Bone marrow (tissue), 2 donors: Measurements from ENCODE around the gene DSG2.
"Not testable (repeated sequence)": the region's sequence is repeated elsewhere in the genome, so short reads cannot be mapped to it uniquely, and the experiment has no call there.

Experiments
- DNase-seq, 2 donors: peaks; one replicate each; lab custom pipeline; 2025; lab: John Stamatoyannopoulos, UW

The DSG2 gene

DNA sequence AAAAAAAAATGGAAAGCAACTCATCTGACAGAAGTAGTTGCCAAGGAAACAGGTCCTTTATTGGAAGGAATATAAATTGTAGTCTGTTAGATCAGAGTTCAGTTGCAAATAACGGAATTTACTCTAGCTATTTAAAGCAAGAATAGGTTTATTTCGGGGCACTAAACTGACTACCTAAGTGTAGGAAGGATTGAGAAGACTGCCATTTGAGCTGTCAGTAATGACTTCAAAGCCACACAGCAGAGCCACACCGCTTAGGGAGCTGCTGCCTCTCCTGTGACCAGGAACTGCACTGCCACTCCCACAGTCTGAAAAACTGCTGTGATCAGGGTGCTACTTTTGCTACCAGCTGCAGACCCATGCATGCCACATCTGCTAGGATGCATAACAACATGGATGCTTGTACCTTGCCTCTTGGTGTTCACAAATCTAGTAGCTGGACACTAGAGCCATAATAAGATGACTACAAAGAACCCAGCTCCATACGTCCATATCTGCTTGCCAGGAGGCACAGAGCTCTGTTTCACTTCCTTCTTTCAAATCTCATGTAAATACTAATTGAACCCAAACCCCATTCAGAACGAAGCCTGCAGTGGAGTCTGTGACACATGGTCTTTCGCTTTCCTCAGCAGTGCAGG is 2.2 kb downstream of the DSG2 start:
- no peak for DNase-seq

DNA sequence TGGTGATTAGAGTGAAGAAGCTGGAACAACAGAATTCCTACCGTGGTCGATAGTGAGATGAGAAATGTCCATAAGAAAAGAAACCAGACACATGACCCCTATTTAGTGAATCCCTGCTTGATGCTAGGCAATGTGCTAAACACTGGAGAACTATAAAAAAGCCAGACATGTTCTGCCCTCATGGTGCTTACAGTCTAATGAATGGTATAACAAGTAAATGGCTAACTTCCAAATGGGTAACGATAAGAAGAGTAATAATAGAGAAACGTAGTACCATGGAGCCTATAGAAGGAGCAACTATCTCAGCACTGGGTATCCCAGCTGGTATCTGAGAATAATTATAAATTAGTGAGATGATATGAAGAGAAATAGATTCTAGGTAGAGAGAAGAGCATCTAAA is 5.0 kb downstream of the DSG2 start:
- no peak for DNase-seq

DNA sequence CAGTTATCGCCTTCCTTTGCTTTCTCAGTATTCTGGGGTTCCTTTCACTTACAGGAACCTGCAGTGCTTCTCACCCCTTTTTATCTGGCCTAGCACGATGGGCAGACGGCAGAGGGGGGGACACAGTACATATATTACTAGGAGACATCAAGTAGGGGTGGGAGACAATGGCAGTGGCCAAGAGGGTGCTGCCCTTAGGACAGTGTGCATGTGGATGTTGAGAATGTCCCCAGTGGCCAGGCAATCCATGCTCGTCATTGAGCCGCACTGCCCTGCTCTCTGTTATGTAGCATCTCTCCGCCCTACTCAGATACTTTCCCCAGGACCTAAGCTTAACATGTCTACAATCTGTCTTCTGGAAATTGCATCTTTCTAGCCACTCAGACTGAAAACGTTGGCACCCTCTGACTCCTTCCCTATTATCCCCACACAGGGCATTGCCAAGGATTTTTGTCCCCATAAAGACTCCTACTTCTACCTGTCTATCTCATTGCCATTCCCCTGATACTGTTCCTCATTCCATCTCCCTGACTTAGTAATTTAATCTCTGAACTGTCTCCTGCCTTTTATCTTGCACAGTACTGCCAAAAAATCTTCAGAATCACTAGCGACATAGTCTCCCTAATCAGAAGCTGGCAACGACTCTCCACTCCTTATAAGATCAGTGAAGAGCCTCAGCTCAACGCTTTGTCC is 6.6 kb downstream of the DSG2 start:
- no peak for DNase-seq

DNA sequence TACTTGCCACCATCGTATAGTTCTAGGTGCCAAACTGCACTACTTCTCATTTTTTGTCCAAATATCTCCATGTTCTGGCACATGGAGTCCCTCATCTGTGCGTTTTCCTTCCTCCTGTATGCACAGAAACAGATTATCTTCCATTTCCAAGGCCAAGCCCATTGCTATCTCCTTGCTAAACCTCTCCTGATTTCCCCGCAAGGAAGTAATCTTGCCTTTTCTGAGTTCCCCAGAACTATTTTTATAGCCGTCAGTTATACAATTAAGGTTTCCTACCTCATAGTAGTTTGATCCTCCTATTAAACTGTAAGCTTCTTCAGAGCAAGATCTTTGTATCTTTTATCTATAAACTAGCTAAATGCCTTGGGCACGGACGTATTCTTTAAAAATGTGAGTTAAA is 7.2 kb downstream of the DSG2 start:
- no peak for DNase-seq

DNA sequence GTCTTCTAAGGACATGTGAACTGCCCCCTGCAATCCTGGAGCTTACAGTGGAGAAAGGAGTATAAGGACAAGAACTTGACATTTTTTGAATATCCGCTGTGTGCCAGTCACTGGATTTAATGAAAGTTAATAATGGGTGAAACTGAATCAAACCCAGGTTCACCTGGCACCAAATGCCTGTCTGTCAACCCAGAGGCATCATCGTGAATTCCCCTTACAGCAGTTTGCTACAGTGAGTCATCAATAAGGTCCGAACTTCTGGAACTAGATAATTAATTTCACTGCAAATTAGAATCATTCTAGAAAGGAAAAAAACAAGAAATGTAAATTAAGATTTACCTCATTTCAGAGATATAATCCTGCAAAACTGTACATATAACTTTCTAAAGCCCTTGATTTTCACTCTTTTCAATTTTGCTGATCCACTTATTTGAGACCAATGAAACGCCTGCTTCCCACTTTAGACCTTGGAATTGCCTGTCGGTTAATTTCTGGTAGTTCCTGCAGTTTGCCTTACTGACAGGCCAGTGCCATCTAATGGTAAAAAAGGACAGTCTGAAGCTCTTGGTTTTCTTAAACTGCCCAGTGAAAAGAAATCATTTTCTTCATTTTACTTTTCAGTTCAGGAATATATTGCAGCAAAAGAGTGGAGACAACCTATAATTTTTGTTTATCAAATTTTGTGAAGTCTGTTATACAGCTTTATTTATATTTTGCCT is 8.2 kb downstream of the DSG2 start:
- DNase-seq, result no peak

DNA sequence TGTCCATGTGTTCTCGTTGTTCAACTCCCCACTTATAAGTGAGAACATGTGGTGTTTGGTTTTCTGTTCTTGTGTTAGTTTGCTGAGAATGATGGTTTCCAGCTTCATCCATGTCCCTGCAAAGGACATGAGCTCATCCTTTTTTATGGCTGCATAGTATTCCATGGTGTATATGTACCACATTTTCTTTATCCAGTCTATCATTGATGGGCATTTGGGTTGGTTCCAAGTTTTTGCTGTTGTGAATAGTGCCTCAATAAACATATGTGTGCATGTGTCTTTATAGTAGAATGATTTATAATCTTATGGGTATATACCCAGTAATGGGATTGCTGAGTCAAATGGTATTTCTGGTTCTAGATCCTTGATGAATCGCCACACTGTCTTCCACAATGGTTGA is 9.1 kb downstream of the DSG2 start:
- not testable (repeated sequence) for DNase-seq

DNA sequence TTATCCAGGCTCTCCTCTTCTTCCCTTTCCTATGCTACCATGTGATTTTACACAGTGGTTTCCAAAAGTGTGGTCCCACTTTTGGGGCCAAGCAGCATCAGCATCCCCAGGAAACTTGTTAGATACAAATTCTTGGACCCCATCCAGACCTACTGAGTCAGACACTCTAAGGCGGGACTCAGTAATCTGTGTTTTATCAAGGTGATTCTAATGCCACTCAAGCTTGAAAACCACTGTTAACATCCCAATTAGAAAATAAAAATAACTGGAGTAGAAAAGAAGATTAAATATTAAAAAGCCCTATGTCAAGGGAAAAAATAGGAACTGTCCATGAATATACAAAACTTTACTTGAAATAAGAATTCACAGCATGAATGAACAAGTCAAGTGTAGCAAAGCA is 10.8 kb downstream of the DSG2 start:
- DNase-seq, result no peak

DNA sequence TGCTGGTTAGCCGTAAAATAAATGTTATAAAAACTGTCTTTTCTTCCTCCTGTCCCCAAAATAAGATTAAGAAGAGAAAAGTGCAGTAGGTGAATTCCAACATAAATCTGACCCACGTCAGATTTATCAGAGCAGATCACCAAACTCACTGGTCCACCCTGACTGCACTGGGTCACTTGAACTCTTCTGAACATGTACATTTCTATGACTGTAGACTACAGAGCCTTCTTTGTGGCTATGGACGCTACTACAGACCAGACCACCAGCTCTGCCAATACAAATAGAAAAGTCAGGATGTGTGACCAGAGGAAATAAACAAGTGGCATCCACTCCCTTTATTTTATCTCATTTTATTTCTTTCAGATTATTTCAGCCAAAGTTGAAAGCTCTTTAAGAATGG is 11.6 kb downstream of the DSG2 start:
- no peak for DNase-seq

DNA sequence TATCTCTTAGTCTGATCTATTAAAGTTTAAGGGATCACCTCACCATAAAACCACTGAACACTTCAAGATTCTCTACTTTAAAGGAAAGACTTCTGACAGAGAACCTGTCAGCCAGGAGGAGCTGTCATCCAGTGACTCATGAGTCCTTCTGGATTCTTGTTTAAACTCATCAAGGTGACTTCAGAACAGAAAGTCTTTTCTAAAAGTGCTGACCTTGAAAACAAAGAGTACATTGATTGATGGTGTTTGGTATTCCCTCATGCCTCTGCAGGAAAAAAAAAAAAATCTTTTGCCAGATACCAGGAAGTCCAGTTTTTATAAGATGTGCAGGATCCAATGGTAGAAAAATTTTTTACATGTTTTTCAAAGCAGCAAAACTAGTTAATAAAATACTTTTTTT is 12.3 kb downstream of the DSG2 start:
- no peak for DNase-seq

DNA sequence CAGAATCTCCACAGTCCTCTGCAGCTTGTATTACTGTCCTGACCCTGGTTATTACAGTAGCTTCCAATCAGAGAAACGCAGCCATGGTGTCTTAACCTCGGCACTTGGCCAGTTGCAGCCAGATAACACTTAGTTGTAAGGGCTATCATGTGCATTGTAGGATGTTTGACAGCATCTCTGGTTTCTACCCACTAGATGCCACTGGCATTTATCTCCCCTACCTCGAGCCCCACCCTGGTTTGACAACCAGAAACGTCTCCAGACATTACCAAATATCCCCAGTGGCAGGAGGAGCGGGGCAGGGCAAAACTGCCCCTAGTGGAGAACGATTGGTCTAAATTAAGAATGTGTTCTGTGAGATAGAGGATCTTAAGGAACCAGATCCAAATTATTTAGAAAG is 13.1 kb downstream of the DSG2 start:
- DNase-seq, result no peak

DNA sequence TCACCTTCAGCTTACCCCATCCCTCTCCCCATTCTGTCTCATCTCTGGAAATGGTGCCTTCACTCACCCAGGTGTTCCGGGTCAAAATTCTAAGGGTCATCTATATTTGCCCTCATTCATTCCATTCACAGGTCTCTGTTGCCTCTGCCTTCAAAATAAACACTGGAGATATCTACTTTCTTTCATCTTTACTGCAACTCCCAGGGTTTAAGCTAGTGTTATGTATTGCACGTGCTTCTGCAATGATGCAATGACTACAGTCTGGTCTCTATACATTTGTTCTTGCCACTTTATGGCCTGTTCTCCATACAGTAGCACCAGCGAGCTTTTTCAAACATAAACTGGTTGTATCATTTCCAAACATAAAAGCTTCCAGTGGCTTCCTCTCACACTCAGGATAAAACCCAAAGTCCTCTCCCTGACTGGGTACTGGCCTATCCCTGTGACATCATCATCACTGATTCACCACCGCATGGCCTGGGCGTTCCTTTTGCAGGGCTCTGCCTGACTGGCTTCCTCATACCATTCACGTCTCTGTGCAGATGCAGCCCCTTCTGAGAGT is 14.3 kb downstream of the DSG2 start:
- no peak for DNase-seq

DNA sequence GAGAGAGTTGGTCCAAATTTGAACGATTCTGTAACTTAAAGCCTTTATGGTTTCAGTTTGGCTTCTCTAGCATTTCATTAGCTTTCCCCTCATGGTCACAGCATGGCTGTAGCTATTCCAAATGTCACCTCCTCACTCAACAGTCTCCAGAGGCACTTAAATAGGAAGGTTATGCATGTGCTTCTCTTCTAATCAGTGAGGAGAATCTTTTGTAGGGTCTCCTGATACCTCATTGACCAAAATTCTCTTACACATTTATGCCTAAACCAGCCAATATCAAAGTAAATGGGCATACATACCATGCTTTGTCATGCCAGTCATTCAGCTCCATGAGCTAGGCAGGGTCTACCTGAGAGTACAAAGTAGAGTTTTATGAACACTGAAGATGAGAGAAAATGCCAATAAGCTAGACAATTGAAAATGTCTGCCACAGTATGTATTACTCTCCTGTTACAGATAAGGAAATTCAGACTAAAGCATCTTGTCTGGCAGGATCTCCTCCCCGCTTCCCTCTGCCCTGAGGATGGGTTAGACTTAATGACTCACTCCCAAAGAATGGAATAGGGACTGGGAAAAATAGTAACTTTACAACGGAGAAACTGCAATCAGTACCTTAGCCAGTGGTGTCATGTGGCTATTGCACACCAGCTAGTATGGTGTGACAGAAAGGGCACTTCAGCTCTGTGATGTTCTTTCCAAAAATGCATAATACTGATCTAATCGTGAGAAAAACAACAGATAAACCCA is 15.4 kb downstream of the DSG2 start:
- DNase-seq, result no peak

DNA sequence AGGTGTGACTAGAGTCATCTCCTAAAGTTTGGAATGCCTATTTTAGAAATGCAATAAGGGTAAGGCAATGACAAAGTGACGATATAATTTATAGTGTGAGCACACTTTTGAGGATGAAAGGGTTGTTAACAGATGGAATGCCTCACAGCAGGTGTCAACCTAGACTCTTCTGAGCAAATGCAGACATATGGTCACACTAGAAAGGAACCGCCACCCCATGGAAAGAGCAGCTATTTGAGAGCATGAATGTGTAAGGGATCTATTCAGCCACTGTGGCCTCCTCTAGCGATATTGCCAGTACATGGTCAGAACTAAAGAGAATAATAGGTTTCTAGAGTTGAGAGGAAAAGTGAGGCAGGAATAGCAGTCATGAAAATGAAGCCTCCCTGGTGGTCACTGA is 18.5 kb downstream of the DSG2 start:
- no peak for DNase-seq

DNA sequence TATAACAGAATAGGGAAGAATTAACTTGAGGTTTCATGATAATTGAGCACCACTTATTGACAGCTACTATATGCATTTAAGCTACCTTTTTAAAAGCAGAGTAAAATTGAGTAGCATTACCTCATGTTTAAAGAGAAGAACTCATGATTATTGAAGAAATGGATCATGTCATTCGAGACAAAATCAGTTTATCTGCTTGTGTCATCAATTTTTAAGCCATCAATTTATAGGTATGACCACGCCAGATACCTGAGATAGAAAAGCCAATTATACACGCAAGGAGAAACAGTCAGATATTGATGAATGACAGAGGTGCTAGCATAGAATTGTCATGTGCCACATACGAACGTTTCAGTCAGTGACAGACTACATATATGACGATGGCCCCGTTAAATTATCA is 28.4 kb downstream of the DSG2 start:
- no peak for DNase-seq

DNA sequence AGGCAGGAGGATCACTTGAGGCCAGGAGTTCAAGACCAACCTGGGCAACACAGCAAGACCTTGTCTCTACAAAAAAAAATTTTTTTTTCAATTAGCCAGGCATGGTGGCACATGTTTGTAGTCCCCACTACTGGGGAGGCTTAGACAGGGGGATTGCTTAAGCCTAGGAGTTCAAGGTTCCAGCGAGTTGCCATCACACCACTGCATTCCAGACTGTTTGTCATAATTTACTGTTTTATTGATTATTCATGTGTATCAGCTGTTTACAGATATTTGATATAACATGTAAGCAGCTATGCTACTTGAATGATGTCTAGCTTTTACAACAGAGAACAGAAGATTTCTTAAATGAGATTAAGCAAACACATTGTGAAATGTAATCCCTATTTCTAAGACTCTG is 35.3 kb downstream of the DSG2 start:
- DNase-seq, result no peak

DNA sequence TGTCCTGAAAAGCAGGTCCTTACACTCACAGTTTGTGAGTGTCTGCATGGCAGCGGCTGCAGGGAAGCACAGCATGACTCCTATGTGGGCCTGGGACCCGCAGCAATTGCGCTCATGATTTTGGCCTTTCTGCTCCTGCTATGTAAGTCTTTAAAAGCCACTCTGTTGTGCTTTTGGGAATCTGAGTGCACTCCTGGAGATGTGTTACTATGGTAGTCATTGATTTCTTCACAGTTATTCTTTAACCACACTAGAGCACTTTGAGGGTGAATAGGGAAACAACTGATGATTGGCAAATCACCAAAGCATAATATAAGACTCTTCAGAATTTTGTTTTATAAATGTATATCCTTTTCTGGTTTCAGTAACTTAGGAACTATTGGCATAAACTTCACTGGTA is 40.9 kb downstream of the DSG2 start:
- DNase-seq, result no peak

DNA sequence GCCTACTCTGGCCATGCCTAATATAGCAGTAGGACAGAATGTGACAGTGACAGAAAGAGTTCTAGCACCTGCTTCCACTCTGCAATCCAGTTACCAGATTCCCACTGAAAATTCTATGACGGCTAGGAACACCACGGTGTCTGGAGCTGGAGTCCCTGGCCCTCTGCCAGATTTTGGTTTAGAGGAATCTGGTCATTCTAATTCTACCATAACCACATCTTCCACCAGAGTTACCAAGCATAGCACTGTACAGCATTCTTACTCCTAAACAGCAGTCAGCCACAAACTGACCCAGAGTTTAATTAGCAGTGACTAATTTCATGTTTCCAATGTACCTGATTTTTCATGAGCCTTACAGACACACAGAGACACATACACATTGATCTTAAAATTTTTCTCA is 48.5 kb downstream of the DSG2 start:
- DNase-seq, result no peak

DNA sequence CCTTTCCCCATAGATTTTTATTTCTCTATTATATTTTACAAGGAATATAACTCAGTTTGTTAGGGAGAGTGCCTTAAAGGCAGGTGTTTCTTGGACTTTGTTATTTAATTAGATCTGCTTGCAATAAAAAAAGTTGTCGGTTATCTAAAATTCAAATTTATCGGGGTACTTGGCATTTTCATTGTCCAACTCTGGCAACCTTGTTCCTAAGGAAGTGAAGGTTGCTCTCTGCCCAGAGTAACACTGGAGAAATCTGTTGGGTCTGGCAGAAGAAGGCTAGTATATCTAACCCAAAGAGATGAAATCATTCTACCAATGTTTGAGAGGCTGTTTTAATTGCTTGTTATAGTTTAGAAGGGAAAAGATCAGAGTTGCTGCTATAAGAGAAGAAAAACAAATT is 50.9 kb downstream of the DSG2 start:
- no peak for DNase-seq

DNA sequence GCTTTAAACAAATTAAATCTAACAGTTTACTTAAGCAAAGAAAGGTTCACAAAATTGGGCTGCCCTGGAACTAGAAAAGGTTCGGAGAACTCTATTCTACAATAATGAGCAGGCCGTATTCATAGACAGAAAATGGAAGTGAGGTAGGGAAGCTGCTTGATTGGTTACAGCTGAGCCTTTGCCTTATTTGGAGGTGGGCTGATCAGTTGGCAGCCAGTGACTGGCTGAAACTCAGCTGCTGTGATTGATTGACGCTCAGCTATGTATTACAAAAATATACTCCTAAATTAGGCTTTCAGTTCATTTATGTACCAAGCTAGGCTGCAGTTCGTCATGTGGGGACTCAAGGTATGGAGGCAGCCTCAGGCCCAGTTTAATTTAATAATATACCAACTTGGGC is 51.4 kb downstream of the DSG2 start:
- no peak for DNase-seq

DNA sequence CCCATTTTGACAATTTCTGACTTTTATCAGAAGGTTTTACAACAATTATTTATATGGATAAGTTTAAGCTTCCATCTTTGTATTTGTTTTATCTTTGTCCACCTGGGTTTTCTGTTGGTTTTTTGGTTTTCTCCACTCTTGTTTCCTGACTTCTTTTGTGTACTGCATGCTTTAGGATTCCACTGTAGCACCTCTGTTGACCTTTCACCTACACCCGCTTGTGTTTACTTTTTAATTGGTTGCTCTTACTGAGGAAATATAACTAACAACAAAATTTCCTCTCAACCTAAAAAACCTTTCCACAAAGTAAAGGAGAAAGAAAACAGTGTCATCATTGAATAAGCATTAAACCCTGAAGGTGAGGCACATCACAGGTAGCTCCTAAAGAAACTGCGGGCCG is 53.9 kb downstream of the DSG2 start:
- no peak for DNase-seq

DNA sequence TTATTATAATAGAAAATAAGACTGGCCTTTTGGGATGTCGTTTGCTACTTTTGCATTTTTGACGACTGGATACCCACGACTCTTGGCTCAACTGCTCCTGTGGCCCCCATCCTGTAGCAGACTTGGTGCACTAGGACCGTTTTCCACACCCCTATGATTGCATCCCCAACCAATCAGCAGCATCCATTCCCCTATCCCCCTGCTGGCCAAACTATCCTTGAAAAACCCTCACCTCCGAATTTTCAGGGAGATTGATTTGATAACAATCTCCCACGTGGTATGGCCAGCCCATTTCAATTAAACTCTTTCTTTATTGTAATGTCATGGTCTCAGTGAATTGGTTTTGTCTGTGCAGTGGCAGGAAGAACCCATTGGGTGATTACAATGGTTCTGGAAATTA is 55.8 kb downstream of the DSG2 start:
- DNase-seq, result no peak

DNA sequence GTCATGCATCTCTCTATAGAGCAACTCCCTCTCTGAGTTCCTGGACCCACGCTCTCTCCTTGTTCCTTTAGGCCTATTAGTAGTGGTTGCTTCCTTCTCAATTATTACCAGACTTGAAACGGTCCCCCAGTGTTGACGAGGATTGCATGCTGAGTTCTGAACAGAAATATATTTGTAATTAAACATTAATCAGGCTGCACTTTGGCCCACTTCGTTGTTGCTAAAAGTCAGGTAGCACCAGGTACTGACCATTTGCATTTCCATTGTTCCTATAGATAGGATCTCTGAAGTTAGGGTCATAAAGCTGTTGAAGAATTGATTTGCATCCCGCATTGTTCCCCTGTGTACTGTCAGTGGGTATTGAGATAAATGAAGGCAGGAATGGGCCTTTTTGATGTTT is 56.8 kb downstream of the DSG2 start:
- no peak for DNase-seq
